Osteocyte (in vitro differentiated cells): ENCODE data around the gene WAS. TPM values are rescaled to one million over a fixed set of nuclear protein-coding genes. Genes with fewer than 3 reads are reported as not detected.
"Not testable (repeated sequence)": the region's sequence is repeated elsewhere in the genome, so short reads cannot be mapped to it uniquely, and the experiment has no call there.

Source experiments
- DNase-seq: peaks from one replicate; pipeline ENCODE4 v3.0.0; 2021; ENCODE audit warnings: mixed read lengths; ENCODE audit not compliant: unreplicated experiment; ENCODE audit errors: extremely low spot score
- H3K27ac Mint-ChIP-seq: one replicate; pipeline ENCODE4 v1.8.0; 2021; ENCODE audit warnings: mild to moderate bottlenecking, mixed read lengths; ENCODE audit not compliant: unreplicated experiment
- H3K27me3 Mint-ChIP-seq: one replicate; pipeline ENCODE4 v1.8.0; 2021; ENCODE audit warnings: mixed read lengths; ENCODE audit not compliant: unreplicated experiment
- H3K36me3 Mint-ChIP-seq: one replicate; pipeline ENCODE4 v1.8.0; 2021; ENCODE audit warnings: mixed read lengths; ENCODE audit not compliant: unreplicated experiment
- H3K4me1 Mint-ChIP-seq: one replicate; pipeline ENCODE4 v1.8.0; 2021; ENCODE audit warnings: mixed read lengths; ENCODE audit not compliant: unreplicated experiment
- H3K4me3 Mint-ChIP-seq: one replicate; pipeline ENCODE4 v1.8.0; 2021; ENCODE audit warnings: mild to moderate bottlenecking, moderate library complexity, mixed read lengths; ENCODE audit not compliant: unreplicated experiment
- H3K9me3 Mint-ChIP-seq: one replicate; pipeline ENCODE4 v1.8.0; 2021; ENCODE audit warnings: mixed read lengths; ENCODE audit not compliant: unreplicated experiment
- total RNA-seq: library from RNA; stranded (reverse); gene quantifications from 2 replicates; pipeline ENCODE4 v1.2.1, GENCODE V29; 2021
- TF ChIP-seq, protein P1 (sequence below): fragments of 200-600 bp; sonication (generic); IDR thresholded peaks from 2 replicates; pipeline ENCODE4 v1.5.0; 2021; ENCODE audit warnings: antibody characterized with exemption, mild to moderate bottlenecking, moderate library complexity

WAS gene
- total RNA-seq, 1 donor from 2014 or later, result 0.19 TPM

DNA sequence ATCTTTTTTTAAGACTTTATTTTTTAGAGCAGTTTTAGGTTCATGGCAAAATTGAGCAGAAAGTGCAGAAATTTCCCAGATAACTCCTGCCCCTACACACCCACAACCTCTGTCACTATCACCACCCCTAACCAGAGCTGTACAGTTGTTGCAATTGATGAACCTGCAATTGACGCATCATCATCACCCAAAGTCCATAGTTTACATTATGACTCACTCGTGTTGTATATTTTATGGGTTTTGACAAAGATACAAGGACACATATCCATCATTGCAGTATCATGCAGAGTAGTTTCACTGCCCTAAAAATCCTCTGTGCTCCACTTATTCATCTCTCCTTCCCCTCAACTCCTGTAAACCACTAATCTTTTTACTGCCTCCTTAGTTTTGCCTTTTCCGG lies 34.5 kb upstream of the WAS start:
- TF ChIP-seq, protein P1, sequence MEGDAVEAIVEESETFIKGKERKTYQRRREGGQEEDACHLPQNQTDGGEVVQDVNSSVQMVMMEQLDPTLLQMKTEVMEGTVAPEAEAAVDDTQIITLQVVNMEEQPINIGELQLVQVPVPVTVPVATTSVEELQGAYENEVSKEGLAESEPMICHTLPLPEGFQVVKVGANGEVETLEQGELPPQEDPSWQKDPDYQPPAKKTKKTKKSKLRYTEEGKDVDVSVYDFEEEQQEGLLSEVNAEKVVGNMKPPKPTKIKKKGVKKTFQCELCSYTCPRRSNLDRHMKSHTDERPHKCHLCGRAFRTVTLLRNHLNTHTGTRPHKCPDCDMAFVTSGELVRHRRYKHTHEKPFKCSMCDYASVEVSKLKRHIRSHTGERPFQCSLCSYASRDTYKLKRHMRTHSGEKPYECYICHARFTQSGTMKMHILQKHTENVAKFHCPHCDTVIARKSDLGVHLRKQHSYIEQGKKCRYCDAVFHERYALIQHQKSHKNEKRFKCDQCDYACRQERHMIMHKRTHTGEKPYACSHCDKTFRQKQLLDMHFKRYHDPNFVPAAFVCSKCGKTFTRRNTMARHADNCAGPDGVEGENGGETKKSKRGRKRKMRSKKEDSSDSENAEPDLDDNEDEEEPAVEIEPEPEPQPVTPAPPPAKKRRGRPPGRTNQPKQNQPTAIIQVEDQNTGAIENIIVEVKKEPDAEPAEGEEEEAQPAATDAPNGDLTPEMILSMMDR, result no peak
- H3K4me3 Mint-ChIP-seq, result no peak overlapping the region
- peaks cover 12% of the 10 kb centered on the region for H3K27me3 Mint-ChIP-seq
- H3K27ac Mint-ChIP-seq, result no peak overlapping the region
- DNase-seq, result no peak
- no peaks in the 10 kb centered on the region for H3K9me3 Mint-ChIP-seq
- H3K36me3 Mint-ChIP-seq, result no peaks in the 10 kb centered on the region
- peaks cover 3% of the 10 kb centered on the region for H3K4me1 Mint-ChIP-seq

DNA sequence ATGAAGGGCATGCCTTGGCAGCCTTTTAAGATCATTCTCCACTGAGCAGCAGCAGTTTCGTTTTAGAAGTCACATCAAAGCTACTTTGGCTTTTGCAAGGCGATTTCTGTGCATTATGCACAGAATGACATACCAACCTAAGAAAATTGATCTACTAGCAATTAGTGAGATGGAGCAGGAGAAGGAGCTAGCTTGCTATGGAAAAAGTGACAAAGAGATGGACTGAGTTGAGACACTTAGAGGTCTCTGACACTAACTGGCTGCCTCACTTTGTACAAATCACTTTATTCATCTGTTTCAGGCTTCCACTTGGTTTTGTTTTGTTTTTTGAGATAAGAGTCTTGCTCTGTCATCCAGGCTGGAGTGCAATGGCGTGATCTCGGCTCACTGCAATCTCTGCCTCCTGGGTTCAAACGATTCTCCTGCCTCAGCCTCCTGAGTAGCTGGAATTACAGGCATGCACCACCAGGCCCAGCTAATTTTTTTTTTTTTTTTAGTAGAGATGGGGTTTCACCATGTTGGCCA lies 31.5 kb upstream of the WAS start:
- not testable (repeated sequence) for DNase-seq, H3K4me3 Mint-ChIP-seq, H3K4me1 Mint-ChIP-seq, H3K36me3 Mint-ChIP-seq, H3K27ac Mint-ChIP-seq, H3K9me3 Mint-ChIP-seq
- H3K27me3 Mint-ChIP-seq, result peaks cover 19% of the 10 kb centered on the region

DNA sequence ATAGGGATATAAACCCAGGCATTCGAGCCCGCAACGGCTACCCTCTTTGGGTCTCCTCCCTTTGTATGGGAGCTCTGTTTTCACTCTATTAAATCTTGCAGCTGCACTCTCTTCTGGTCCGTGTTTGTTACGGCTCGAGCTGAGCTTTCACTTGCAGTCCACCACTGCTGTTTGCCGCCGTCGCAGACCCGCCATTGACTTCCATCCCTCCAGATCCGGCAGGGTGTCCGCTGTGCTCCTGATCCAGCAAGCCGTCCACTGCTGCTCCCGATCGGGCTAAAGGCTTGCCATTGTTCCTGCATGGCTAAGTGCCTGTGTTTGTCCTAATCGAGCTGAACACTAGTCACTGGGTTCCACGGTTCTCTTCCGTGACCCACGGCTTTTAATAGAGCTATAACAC lies 28.9 kb upstream of the WAS start:
- H3K4me1 Mint-ChIP-seq, H3K9me3 Mint-ChIP-seq: not testable (repeated sequence)
- peaks cover 19% of the 10 kb centered on the region for H3K27me3 Mint-ChIP-seq

DNA sequence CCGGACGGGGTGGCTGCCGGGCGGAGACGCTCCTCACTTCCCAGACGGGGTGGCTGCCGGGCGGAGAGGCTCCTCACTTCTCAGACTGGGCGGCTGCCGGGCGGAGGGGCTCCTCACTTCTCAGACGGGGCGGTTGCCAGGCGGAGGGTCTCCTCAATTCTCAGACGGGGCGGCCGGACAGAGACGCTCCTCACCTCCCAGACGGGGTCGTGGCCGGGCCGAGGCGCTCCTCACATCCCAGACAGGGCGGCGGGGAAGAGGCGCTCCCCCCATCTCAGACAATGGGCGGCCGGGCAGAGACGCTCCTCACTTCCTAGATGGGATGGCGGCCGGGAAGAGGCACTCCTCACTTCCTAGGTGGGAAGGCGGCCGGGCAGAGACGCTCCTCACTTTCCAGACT lies 23.9 kb upstream of the WAS start:
- not testable (repeated sequence) for H3K36me3 Mint-ChIP-seq, DNase-seq, H3K27ac Mint-ChIP-seq, H3K4me1 Mint-ChIP-seq, H3K4me3 Mint-ChIP-seq, H3K9me3 Mint-ChIP-seq, H3K27me3 Mint-ChIP-seq

More for the DNA sequence above, 28.9 kb upstream of the WAS start:
- H3K27ac Mint-ChIP-seq, DNase-seq, H3K36me3 Mint-ChIP-seq: not testable (repeated sequence)
- H3K4me3 Mint-ChIP-seq, result peak overlapping the region; percentile 35

DNA sequence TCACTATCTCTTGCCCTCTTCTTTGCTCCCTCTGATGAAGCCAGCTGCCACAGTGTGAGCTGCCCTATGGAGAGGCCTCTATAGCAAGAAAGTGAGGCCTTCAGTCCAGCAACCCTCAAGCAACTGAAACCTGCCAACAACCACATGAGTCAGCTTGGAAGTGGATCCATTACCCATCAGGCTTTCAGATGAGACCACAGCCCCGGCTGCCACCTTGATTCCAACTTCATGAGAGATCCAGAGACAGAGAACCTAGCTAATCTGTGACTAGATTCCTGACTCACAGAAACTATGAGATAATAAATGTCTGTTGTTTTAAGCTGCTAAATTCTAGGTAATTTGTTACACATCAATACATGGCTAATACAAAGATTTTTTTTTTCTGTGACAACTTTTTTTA lies 20.4 kb upstream of the WAS start:
- TF ChIP-seq, protein P1, result no peak
- Mint-ChIP-seq H3K4me1 (no peaks in the 10 kb centered on the region), H3K36me3 (no peaks in the 10 kb centered on the region), H3K27me3 (no peaks in the 10 kb centered on the region), H3K4me3 (no peak overlapping the region), H3K27ac (no peak overlapping the region), H3K9me3 (peaks cover 3% of the 10 kb centered on the region)
- DNase-seq, result no peak

DNA sequence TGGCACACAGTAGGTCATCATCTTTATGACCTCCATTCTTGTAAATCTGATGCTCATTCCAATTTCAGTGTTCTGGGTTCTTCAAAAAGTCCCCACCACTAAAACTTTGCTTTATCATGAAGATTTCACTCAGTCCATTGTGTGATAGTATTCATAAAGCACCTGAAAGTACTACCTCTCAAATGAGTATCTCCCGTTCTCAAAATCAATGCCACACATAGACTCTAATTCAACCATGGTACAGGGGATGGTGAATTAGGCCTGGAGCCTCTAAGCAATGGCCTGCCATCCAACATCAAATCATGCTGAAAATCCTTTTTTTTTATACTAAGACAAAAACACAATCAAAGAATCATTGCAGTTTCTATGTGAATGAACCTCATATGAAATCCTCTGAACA lies 19.4 kb upstream of the WAS start:
- no peak for DNase-seq
- H3K27me3 Mint-ChIP-seq, result no peaks in the 10 kb centered on the region
- H3K9me3 Mint-ChIP-seq, result peaks cover 3% of the 10 kb centered on the region
- H3K36me3 Mint-ChIP-seq, result no peaks in the 10 kb centered on the region
- TF ChIP-seq, protein P1, result no peak
- no peak overlapping the region for H3K4me3 Mint-ChIP-seq
- no peaks in the 10 kb centered on the region for H3K4me1 Mint-ChIP-seq
- H3K27ac Mint-ChIP-seq, result no peak overlapping the region

DNA sequence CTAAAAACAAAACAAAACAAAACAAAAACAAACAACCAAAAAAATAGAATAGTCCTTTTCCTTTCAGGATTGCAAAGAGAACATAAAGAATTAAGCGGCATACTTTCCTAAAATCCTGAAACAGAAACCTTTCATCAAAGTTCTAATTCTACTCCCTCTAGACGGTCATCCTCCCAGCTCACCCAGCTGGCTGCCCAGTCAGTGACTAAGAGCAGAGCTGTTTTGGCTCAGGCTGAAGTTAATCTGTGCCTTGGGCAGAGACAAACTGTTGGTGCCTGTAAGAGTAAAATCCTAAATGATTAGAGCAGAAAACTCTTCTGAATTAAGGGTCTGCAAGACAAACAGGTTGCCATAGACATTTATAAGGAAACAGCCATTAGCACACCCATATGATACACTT lies 17.6 kb upstream of the WAS start:
- DNase-seq, result no peak

More for the DNA sequence above, 17.6 kb upstream of the WAS start:
- Mint-ChIP-seq H3K27me3 (no peaks in the 10 kb centered on the region), H3K4me1 (no peaks in the 10 kb centered on the region), H3K9me3 (peaks cover 3% of the 10 kb centered on the region), H3K27ac (no peak overlapping the region), H3K36me3 (no peaks in the 10 kb centered on the region), H3K4me3 (no peak overlapping the region)
- TF ChIP-seq, protein P1, result no peak
